Measurements from ENCODE around the gene KRTAP9-9. TPM values are rescaled to one million over a fixed set of nuclear protein-coding genes. Genes with fewer than 3 reads are reported as not detected.
"Not testable (repeated sequence)": the region's sequence is repeated elsewhere in the genome, so short reads cannot be mapped to it uniquely, and the experiment has no call there.

Gene KRTAP9-9
- total RNA-seq, 3 donors from 2014 or later: not detected

DNA sequence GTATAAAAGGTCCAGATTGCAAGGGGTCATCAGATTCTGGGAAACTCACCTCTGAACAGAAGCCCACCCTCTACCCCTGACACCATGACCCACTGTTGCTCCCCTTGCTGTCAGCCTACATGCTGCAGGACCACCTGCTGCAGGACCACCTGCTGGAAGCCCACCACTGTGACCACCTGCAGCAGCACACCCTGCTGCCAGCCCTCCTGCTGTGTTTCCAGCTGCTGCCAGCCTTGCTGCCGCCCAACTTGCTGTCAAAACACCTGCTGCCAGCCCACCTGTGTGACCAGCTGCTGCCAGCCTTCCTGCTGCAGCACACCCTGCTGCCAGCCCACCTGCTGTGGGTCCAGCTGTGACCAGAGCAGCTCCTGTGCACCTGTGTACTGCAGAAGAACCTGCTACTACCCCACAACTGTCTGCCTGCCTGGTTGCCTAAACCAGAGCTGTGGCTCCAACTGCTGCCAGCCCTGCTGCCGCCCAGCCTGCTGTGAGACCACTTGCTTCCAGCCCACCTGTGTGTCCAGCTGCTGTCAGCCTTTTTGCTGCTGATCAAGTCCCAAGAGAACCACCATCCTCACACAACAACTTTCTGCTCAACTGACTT, 5.4 kb upstream of the KRTAP9-9 start, which contains the start of gene KRTAP9-4:
TSS of gene KRTAP9-4 (plus strand) at position 51 of the 604 bp plus-strand sequence. CDS start at position 85, 34 bp downstream.
- not testable (repeated sequence) for H3K36me3 Mint-ChIP-seq (ENCODE audit: insufficient read depth); ATAC-seq; H3K27me3 Mint-ChIP-seq (ENCODE audit: low read depth); H3K9me3 Mint-ChIP-seq; H3K4me3 Mint-ChIP-seq; H3K4me1 Mint-ChIP-seq (ENCODE audit: low read depth); DNase-seq

DNA sequence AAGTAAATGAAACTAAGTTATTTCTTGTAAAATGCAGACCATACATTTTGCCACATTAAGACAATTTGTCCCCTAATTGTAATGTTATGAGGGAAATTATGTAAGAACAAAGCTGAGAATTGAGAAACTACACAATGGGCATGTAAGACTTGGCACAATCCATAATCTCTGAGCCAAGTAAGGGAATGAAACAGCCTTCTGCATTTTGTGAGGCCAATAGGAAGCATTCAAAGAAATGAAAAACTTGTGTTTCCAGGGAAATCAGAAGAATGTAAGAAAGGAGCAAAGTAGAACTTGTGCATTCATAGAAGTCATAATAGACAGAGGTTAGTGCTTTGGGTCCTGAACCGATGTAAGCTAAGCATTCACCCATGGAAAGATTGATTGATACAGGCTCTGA, 3.9 kb upstream of the KRTAP9-9 start:
- ATAC-seq: no peak
- Mint-ChIP-seq H3K4me1 (ENCODE audit: low read depth) (no peaks in the 10 kb centered on the region), H3K36me3 (ENCODE audit: insufficient read depth) (no peaks in the 10 kb centered on the region), H3K4me3 (no peak overlapping the region), H3K27me3 (ENCODE audit: low read depth) (peaks cover 14% of the 10 kb centered on the region), H3K9me3 (no peaks in the 10 kb centered on the region)
- no peak for DNase-seq

DNA sequence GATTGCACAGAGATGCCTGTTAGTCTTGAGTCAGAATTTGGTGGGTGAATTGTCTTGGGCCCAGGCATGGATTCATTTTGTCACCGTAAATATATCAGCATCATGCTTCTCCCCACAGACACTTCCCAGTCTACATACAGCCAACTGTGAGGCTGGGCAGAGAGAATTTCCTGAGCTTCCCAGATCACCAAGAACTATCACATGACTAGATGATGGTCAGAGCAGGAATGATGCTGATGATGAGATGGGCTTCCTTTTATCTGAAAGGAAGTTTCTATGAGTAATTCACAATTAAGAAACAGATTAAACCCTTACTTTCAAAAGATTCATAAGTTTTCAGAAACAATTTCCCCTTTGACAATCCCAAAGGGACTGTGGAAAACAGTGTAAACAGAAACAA, 323 bp upstream of the KRTAP9-9 start:
- DNase-seq: no peak
- peaks cover 27% of the 10 kb centered on the region for H3K27me3 Mint-ChIP-seq (ENCODE audit: low read depth)
- H3K4me1 Mint-ChIP-seq (ENCODE audit: low read depth): no peaks in the 10 kb centered on the region
- no peak for ATAC-seq
- H3K4me3 Mint-ChIP-seq: no peak overlapping the region
- no peaks in the 10 kb centered on the region for H3K9me3 Mint-ChIP-seq
- H3K36me3 Mint-ChIP-seq (ENCODE audit: insufficient read depth): no peaks in the 10 kb centered on the region

DNA sequence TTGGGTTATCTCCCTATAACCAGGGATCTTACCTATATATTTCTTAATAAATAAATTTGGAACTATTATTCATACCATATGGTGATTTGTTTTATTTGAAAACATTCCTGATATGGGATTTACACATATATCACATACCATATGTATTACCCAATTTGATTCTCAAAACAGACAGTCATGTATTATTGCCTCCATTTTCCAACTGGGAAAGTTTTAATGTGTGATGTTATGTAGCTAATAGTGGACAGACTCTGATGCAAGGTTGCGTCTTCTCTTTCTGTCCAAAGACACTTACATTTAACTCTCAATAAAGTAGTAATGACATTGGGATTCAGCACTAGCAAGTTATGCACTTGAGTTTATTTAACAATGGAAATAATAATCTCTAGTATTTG, 1.1 kb downstream of the KRTAP9-9 start:
- Mint-ChIP-seq H3K27me3 (ENCODE audit: low read depth) (peaks cover 31% of the 10 kb centered on the region), H3K4me1 (ENCODE audit: low read depth) (peaks cover 12% of the 10 kb centered on the region), H3K36me3 (ENCODE audit: insufficient read depth) (no peaks in the 10 kb centered on the region), H3K4me3 (no peak overlapping the region), H3K9me3 (no peaks in the 10 kb centered on the region)
- no peak for ATAC-seq
- no peak for DNase-seq

DNA sequence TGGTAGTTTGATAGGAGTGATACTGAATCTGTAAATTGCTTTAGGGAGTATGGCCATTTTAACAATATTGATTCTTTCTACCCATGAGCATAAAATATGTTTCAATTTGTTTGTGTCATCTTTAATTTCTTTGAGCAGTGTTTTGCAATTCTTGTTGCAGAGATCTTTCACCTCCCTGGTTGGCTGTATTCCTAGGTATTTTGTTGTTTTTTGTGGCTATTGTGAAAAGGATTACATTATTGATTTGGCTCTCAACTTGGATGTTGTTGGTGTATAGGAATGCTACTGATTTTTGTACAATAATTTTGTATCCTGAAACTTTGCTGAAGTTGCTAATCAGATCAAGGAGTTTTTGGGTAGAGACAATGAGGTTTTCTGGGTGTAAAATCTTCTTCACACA, 3.2 kb downstream of the KRTAP9-9 start:
- Mint-ChIP-seq H3K27me3 (ENCODE audit: low read depth) (peaks cover 24% of the 10 kb centered on the region), H3K4me1 (ENCODE audit: low read depth) (peaks cover 18% of the 10 kb centered on the region), H3K4me3 (no peak overlapping the region), H3K9me3 (no peaks in the 10 kb centered on the region), H3K36me3 (ENCODE audit: insufficient read depth) (no peaks in the 10 kb centered on the region)
- DNase-seq (no peak), ATAC-seq (no peak)

DNA sequence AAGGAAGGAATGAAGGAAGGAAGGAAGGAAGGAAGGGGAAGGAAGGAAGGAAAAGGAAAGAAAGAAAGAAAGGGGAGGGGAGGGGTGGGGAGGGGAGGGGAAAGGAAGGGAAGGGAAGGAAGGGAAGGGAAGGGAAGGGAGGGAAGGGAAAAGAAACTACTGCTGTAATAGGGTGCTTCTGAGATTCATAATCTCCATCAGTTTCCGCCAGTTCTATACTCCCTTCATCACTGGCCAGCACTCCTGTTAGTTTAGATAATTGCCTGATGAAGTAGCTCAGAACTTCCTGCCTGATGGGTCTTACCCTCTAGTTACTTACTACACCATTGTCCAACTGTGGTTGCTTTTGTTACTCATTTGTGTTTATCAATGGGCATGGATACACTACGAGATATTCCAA, 8.0 kb downstream of the KRTAP9-9 start:
- no peaks in the 10 kb centered on the region for H3K9me3 Mint-ChIP-seq
- peaks cover 9% of the 10 kb centered on the region for H3K27me3 Mint-ChIP-seq (ENCODE audit: low read depth)
- H3K36me3 Mint-ChIP-seq (ENCODE audit: insufficient read depth): no peaks in the 10 kb centered on the region
- no peak for ATAC-seq
- H3K4me1 Mint-ChIP-seq (ENCODE audit: low read depth): peaks cover 20% of the 10 kb centered on the region
- DNase-seq: no peak
- H3K4me3 Mint-ChIP-seq: no peak overlapping the region

DNA sequence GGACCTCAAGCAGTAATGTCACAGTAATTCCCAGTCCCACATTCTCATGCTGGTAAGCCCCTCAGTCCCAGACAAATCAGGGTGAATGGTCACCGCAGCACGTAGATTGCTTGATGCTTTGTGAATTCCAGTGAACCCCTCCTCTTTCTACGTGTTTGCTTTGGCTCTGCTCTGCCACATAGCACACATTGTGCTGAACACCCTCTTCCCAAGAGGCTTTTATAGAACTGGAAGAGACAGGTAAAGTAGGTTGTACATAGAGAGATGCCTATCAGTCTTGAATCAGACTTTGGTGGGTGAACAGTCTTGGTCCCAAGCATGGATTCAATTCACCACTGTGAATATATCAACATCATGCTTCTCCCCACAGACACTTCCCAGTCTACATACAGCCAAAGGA, 9.4 kb downstream of the KRTAP9-9 start:
- peaks cover 6% of the 10 kb centered on the region for H3K27me3 Mint-ChIP-seq (ENCODE audit: low read depth)
- no peak for ATAC-seq
- no peak overlapping the region for H3K4me3 Mint-ChIP-seq
- no peaks in the 10 kb centered on the region for H3K9me3 Mint-ChIP-seq
- no peaks in the 10 kb centered on the region for H3K36me3 Mint-ChIP-seq (ENCODE audit: insufficient read depth)
- peaks cover 20% of the 10 kb centered on the region for H3K4me1 Mint-ChIP-seq (ENCODE audit: low read depth)
- DNase-seq: no peak

DNA sequence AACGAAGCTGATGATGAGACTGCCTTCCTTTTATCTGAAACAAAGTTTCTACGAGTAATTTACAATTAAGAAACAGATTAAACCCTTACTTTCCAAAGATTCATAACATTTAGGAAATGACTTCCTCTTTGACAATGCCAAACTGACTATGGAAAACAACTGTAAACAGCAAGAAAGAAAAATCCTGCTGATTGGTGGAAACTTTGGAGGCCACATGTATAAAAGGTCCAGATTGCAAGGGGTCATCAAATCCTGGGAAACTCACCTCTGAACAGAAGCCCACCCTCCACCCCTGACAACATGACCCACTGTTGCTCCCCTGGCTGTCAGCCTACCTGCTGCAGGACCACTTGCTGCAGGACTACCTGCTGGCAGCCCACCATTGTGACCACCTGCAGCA, 9.9 kb downstream of the KRTAP9-9 start, which contains the start of gene KRTAP9-6:
TSS of gene KRTAP9-6 (plus strand) at position 301 of the 400 bp plus-strand sequence. CDS start at position 301, 0 bp downstream.
- no peak for DNase-seq
- no peaks in the 10 kb centered on the region for H3K9me3 Mint-ChIP-seq
- peaks cover 20% of the 10 kb centered on the region for H3K4me1 Mint-ChIP-seq (ENCODE audit: low read depth)
- H3K27me3 Mint-ChIP-seq (ENCODE audit: low read depth): peaks cover 6% of the 10 kb centered on the region
- no peak for ATAC-seq
- H3K36me3 Mint-ChIP-seq (ENCODE audit: insufficient read depth): no peaks in the 10 kb centered on the region
- no peak within 1 kb of the TSS for H3K4me3 Mint-ChIP-seq

DNA sequence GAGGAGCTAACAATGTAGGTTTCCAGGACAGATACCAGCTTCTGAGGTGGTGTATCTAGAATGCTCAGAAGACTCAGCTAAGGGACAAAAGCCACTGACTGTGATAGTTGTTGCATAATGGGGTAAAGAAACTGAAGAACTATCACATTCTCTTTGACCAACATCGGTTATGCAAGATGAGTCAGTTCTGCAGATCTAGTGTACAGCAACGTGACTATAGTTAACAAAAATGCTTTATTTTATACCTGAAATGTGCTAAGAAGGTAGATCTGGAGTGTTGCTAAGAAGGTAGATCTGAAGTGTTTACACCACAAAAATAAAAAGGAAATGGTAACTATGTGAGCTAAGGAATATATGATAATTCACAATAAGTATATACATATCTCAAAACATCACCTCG, 12.5 kb downstream of the KRTAP9-9 start:
- ATAC-seq (no peak), DNase-seq (no peak)
- no peaks in the 10 kb centered on the region for H3K27me3 Mint-ChIP-seq (ENCODE audit: low read depth)
- H3K4me1 Mint-ChIP-seq (ENCODE audit: low read depth): peaks cover 2% of the 10 kb centered on the region
- H3K36me3 Mint-ChIP-seq (ENCODE audit: insufficient read depth): no peaks in the 10 kb centered on the region
- H3K9me3 Mint-ChIP-seq: no peaks in the 10 kb centered on the region
- H3K4me3 Mint-ChIP-seq: no peak overlapping the region

DNA sequence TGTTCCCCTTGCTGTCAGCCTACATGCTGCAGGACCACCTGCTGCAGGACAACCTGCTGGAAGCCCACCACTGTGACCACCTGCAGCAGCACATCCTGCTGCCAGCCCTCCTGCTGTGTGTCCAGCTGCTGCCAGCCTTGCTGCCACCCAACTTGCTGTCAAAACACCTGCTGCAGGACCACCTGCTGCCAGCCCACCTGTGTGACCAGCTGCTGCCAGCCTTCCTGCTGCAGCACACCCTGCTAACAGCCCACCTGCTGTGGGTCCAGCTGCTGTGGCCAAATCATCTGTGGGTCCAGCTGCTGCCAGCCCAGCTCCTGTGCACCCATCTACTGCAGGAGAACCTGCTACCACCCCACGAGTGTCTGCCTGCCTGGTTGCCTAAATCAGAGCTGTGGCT, 16.1 kb downstream of the KRTAP9-9 start:
- not testable (repeated sequence) for H3K27me3 Mint-ChIP-seq (ENCODE audit: low read depth); H3K4me3 Mint-ChIP-seq; H3K9me3 Mint-ChIP-seq

DNA sequence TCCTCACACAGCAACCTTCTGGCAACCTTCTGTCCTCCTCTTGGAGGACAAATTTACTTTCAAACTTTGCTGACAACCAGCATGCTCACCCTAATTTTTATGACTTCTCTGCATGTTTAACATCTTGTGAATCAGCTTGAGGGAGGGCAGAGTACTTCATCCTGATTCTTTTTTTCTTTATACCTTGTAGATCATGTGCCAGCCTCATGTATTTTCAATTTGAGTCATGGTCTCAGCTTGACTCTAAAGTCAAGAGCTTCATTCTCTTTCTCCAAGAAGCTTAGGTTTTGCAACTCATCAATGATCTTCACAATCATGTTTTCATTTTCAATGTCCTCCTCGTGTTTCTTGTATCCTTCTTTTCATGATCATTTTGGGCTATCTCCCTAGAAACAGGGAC, 16.7 kb downstream of the KRTAP9-9 start:
- no peaks in the 10 kb centered on the region for H3K9me3 Mint-ChIP-seq
- no peaks in the 10 kb centered on the region for H3K36me3 Mint-ChIP-seq (ENCODE audit: insufficient read depth)
- H3K27me3 Mint-ChIP-seq (ENCODE audit: low read depth): peaks cover 11% of the 10 kb centered on the region
- DNase-seq: no peak
- H3K4me3 Mint-ChIP-seq: no peak overlapping the region
- no peaks in the 10 kb centered on the region for H3K4me1 Mint-ChIP-seq (ENCODE audit: low read depth)
- ATAC-seq: peak in 1 of 2 donors; percentile 35

More for the DNA sequence above, 16.1 kb downstream of the KRTAP9-9 start:
- not testable (repeated sequence) for H3K36me3 Mint-ChIP-seq (ENCODE audit: insufficient read depth); H3K4me1 Mint-ChIP-seq (ENCODE audit: low read depth); ATAC-seq; DNase-seq

DNA sequence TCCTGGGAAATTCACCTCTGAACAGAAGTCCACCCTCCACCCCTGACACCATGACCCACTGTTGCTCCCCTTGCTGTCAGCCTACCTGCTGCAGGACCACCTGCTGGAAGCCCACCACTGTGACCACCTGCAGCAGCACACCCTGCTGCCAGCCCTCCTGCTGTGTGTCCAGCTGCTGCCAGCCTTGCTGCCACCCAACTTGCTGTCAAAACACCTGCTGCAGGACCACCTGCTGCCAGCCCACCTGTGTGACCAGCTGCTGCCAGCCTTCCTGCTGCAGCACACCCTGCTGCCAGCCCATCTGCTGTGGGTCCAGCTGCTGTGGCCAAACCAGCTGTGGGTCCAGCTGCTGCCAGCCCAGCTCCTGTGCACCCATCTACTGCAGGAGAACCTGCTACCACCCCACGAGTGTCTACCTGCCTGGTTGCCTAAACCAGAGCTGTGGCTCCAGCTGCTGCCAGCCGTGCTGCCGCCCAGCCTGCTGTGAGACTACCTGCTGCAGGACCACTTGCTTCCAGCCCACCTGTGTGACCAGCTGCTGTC, 20.5 kb downstream of the KRTAP9-9 start, which contains the start of gene KRTAP9-7:
TSS of gene KRTAP9-7 (plus strand) at position 51 of the 543 bp plus-strand sequence. CDS start at position 51, 0 bp downstream.
- not testable (repeated sequence) for H3K9me3 Mint-ChIP-seq; H3K36me3 Mint-ChIP-seq (ENCODE audit: insufficient read depth); H3K4me1 Mint-ChIP-seq (ENCODE audit: low read depth); H3K4me3 Mint-ChIP-seq; ATAC-seq; DNase-seq
- peaks cover 12% of the 10 kb centered on the region for H3K27me3 Mint-ChIP-seq (ENCODE audit: low read depth)

DNA sequence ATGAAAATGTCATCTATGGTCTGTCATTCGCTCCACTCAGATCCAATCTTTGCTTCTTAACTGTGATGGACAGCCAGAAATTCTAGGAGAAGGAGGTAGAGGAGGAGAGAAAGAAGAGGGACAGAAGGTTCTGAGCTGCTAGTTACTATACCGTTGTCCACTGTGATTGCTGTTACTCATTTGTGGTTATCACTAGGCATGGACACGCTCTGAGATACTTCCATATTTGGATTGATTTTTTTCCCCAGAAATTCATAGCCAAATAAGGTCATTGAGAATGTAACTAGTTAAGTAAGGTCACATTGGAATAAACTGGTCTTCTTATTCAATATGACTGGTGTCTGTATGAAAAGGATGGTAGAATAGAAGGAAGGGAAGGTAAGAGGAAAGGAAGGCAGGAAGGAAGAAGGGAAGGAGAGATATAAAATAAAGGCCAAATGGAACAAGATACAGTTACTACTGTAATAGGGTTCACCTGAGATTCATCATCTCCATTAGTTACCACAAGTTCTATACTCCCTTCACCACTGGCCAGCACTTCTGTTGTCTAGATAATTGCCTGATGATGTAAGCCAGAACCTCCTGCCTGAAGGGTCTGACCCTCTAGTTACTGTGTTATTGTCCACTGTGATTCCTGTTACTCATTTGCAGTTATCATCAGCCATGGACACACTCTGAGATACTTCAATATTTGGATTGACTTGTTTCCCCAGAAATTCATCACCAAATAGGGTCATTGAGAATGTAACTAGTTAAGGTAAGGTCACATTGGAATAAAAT, 23.2 kb downstream of the KRTAP9-9 start:
- Mint-ChIP-seq H3K36me3 (ENCODE audit: insufficient read depth) (no peaks in the 10 kb centered on the region), H3K9me3 (no peaks in the 10 kb centered on the region), H3K27me3 (ENCODE audit: low read depth) (peaks cover 12% of the 10 kb centered on the region), H3K4me3 (no peak overlapping the region), H3K4me1 (ENCODE audit: low read depth) (no peaks in the 10 kb centered on the region)
- ATAC-seq: no peak
- DNase-seq: no peak

DNA sequence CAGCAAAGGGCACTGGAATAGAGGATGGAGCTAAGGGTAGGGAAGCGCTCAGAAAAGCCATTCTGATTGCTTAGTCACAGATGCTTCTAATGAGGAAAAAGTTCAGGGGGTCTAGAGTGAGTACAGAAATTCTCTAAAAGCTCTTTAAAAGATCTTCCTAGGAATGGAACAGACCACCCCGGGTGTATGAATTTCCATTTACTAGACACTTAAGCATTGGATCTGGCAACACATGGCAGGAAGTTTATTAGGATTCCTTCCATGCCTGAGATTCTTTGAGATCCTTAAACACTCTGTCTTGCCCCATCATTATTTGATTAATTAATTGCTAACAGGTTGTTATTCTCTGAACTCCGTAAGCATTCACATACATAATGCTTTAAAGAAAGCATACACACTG, 28.9 kb downstream of the KRTAP9-9 start:
- Mint-ChIP-seq H3K36me3 (ENCODE audit: insufficient read depth) (no peaks in the 10 kb centered on the region), H3K4me3 (no peak overlapping the region), H3K4me1 (ENCODE audit: low read depth) (peaks cover 16% of the 10 kb centered on the region), H3K27me3 (ENCODE audit: low read depth) (no peaks in the 10 kb centered on the region), H3K9me3 (no peaks in the 10 kb centered on the region)
- DNase-seq (no peak), ATAC-seq (no peak)

DNA sequence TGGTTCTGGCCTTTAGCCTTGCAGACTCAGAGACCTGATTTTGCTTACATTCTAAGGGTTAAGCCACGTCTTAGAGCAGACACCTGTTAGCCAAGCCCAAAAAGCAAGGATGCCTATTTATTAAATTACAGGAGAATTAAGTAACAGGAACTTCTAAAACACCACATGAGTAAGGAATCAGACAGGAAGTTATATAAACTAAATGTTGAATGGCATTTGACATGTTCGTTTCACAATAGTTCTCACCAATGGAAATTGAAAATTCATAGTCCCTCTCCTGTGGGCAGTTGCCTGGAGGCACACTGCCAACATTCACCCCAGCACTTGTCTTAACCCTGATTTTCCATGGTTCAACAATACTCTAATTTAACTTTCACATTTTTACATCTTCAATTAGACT, 29.4 kb downstream of the KRTAP9-9 start:
- no peaks in the 10 kb centered on the region for H3K9me3 Mint-ChIP-seq
- H3K4me3 Mint-ChIP-seq: no peak overlapping the region
- ATAC-seq (no peak), DNase-seq (no peak)
- H3K36me3 Mint-ChIP-seq (ENCODE audit: insufficient read depth): no peaks in the 10 kb centered on the region
- peaks cover 16% of the 10 kb centered on the region for H3K4me1 Mint-ChIP-seq (ENCODE audit: low read depth)
- H3K27me3 Mint-ChIP-seq (ENCODE audit: low read depth): no peaks in the 10 kb centered on the region
